Trophoblast cell (in vitro differentiated cells and primary cell): ENCODE data around the gene DLGAP4.
A peak's percentile ranks its signal among the peaks of the same experiment; 100 is the strongest.
"Not testable (repeated sequence)": the region's sequence is repeated elsewhere in the genome, so short reads cannot be mapped to it uniquely, and the experiment has no call there.

Experiments
- DNase-seq, 2 donors: peaks; one replicate each; pipeline ENCODE4 v3.0.0-alpha.2; 2016
- H2AFZ ChIP-seq: 2 replicates; pipeline ENCODE4 v1.6.1; 2013; ENCODE audit warnings: low read length, moderate library complexity, mild to moderate bottlenecking; ENCODE audit not compliant: insufficient read depth, poor library complexity
- H2AK5ac ChIP-seq: 2 replicates; pipeline ENCODE4 v1.6.1; 2013; ENCODE audit warnings: mild to moderate bottlenecking, low read length
- H2BK120ac ChIP-seq: 2 replicates; pipeline ENCODE4 v1.6.1; 2013; ENCODE audit warnings: low read length, mild to moderate bottlenecking, moderate library complexity; ENCODE audit not compliant: insufficient read depth, poor library complexity
- H2BK12ac ChIP-seq: 2 replicates; pipeline ENCODE4 v1.6.1; 2013; ENCODE audit warnings: mild to moderate bottlenecking, low read length, moderate library complexity
- H2BK5ac ChIP-seq: 2 replicates; pipeline ENCODE4 v1.6.1; 2013; ENCODE audit warnings: low read length, low read depth, moderate library complexity, mild to moderate bottlenecking; ENCODE audit not compliant: poor library complexity
- H3K14ac ChIP-seq: 2 replicates; pipeline ENCODE4 v1.6.1; 2013; ENCODE audit warnings: mild to moderate bottlenecking, low read length
- H3K18ac ChIP-seq: 2 replicates; pipeline ENCODE4 v1.6.1; 2013; ENCODE audit warnings: mild to moderate bottlenecking, low read length
- H3K23ac ChIP-seq: 2 replicates; pipeline ENCODE4 v1.6.1; 2013; ENCODE audit warnings: low read length
- H3K27ac ChIP-seq: 2 replicates; pipeline ENCODE4 v1.5.1; 2013; ENCODE audit warnings: low read depth, mild to moderate bottlenecking, inconsistent platforms, low read length, moderate library complexity
- H3K27me3 ChIP-seq: 2 replicates; pipeline ENCODE4 v1.6.1; 2013; ENCODE audit warnings: inconsistent platforms, mild to moderate bottlenecking, low read length, moderate library complexity; ENCODE audit not compliant: insufficient read depth
- H3K36me3 ChIP-seq, 2 experiments: 1 replicate in 1 of 2; 2 replicates in 1 of 2; pipeline ENCODE4 v1.6.1; 2013; ENCODE audit warnings: low read length in 2 of 2, mild to moderate bottlenecking in 2 of 2, moderate library complexity in 1 of 2; ENCODE audit not compliant: insufficient read depth in 2 of 2, control insufficient read depth in 1 of 2
- H3K4ac ChIP-seq: 2 replicates; pipeline ENCODE4 v1.6.1; 2013; ENCODE audit warnings: low read depth, mild to moderate bottlenecking, low read length, moderate library complexity
- H3K4me1 ChIP-seq, 2 experiments: 1 replicate in 1 of 2; 2 replicates in 1 of 2; pipeline ENCODE4 v1.6.1; 2013; ENCODE audit warnings: low read length in 2 of 2, mild to moderate bottlenecking in 2 of 2, moderate library complexity in 1 of 2; ENCODE audit not compliant: insufficient read depth in 2 of 2, control insufficient read depth in 1 of 2
- H3K4me2 ChIP-seq: 2 replicates; pipeline ENCODE4 v1.6.1; 2013; ENCODE audit warnings: inconsistent platforms, mild to moderate bottlenecking, low read length, moderate library complexity
- H3K4me3 ChIP-seq: 2 replicates; pipeline ENCODE4 v1.5.1; 2013; ENCODE audit warnings: mild to moderate bottlenecking, low read depth, low read length, inconsistent platforms
- H3K79me1 ChIP-seq: one replicate; pipeline ENCODE4 v1.6.1; 2013; ENCODE audit warnings: low read length
- H3K79me2 ChIP-seq: 2 replicates; pipeline ENCODE4 v1.6.1; 2013; ENCODE audit warnings: low read length, mild to moderate bottlenecking; ENCODE audit not compliant: control insufficient read depth, insufficient read depth, poor library complexity
- H3K9ac ChIP-seq: 2 replicates; pipeline ENCODE4 v1.6.1; 2013; ENCODE audit warnings: mild to moderate bottlenecking, low read length
- H3K9me3 ChIP-seq: 2 replicates; pipeline ENCODE4 v1.6.1; 2013; ENCODE audit warnings: low read depth, mild to moderate bottlenecking, control low read depth, inconsistent platforms, low read length; ENCODE audit not compliant: insufficient read depth
- H4K12ac ChIP-seq: 2 replicates; pipeline ENCODE4 v1.6.1; 2013; ENCODE audit warnings: low read depth, mild to moderate bottlenecking, low read length, moderate library complexity
- H4K8ac ChIP-seq: 2 replicates; pipeline ENCODE4 v1.6.1; 2013; ENCODE audit warnings: low read depth, mild to moderate bottlenecking, low read length, moderate library complexity
- H4K91ac ChIP-seq: one replicate; pipeline ENCODE4 v1.6.1; 2013; ENCODE audit warnings: low read depth, mild to moderate bottlenecking, low read length, moderate library complexity
- WGBS: extraction: QIAGEN DNeasy Blood & Tissue Kit; methylation state at CpG from one replicate; pipeline ENCODE4 v1.1.7; 2013; ENCODE audit warnings: missing lambda C conversion rate; ENCODE audit not compliant: insufficient read length, insufficient coverage; ENCODE audit errors: extremely low coverage; 5-methylcytosine and 5-hydroxymethylcytosine counted together

The DLGAP4 gene

GRCh38 chr20:36563374-36563773 lies 257.2 kb downstream of the DLGAP4 start:
- Histone ChIP-seq H3K14ac (no peak overlapping the region), H3K4me1 (no peaks in the 10 kb centered on the region), H2AFZ (no peak overlapping the region), H3K4me3 (no peak overlapping the region), H2BK12ac (no peak overlapping the region), H3K4ac (no peak overlapping the region), H3K23ac (no peak overlapping the region), H2BK5ac (no peak overlapping the region), H3K9ac (no peak overlapping the region), H3K4me2 (no peak overlapping the region), H2AK5ac (no peak overlapping the region), H3K27me3 (no peaks in the 10 kb centered on the region), H4K91ac (no peak overlapping the region), H3K79me1 (no peaks in the 10 kb centered on the region), H4K8ac (no peak overlapping the region), H3K36me3 (no peaks in the 10 kb centered on the region), H2BK120ac (no peak overlapping the region), H3K27ac (no peak overlapping the region), H3K79me2 (no peaks in the 10 kb centered on the region), H3K9me3 (peaks cover 3% of the 10 kb centered on the region), H4K12ac (no peak overlapping the region), H3K18ac (no peak overlapping the region)
- no peak for DNase-seq
- no CpG with 5 or more reads among the region's 1 CpG for WGBS

GRCh38 chr20:36564078-36564725 lies 258.1 kb downstream of the DLGAP4 start:
- H3K23ac ChIP-seq, H3K18ac ChIP-seq, H3K9me3 ChIP-seq, H2BK120ac ChIP-seq, DNase-seq, H3K9ac ChIP-seq, H3K79me2 ChIP-seq, H2AFZ ChIP-seq, H2BK12ac ChIP-seq, H2AK5ac ChIP-seq, H3K36me3 ChIP-seq, H4K12ac ChIP-seq, H4K8ac ChIP-seq, H3K14ac ChIP-seq, H3K4me3 ChIP-seq, H3K79me1 ChIP-seq, H3K4me1 ChIP-seq, H3K4ac ChIP-seq, H3K4me2 ChIP-seq, H3K27me3 ChIP-seq, H3K27ac ChIP-seq, H4K91ac ChIP-seq, H2BK5ac ChIP-seq: not testable (repeated sequence)
- no CpG with 5 or more reads among the region's 13 CpGs for WGBS

GRCh38 chr20:36564726-36565121 lies 258.6 kb downstream of the DLGAP4 start:
- H3K23ac ChIP-seq, H3K27ac ChIP-seq, H4K91ac ChIP-seq, H3K79me1 ChIP-seq, H3K79me2 ChIP-seq, H3K4ac ChIP-seq, H2BK5ac ChIP-seq, H3K36me3 ChIP-seq, H4K12ac ChIP-seq, H3K14ac ChIP-seq, H3K4me1 ChIP-seq, H3K9me3 ChIP-seq, H3K27me3 ChIP-seq, H2BK12ac ChIP-seq, H2AK5ac ChIP-seq, H3K9ac ChIP-seq, H2BK120ac ChIP-seq, DNase-seq, H4K8ac ChIP-seq, H3K18ac ChIP-seq, H3K4me2 ChIP-seq, H2AFZ ChIP-seq: not testable (repeated sequence)
- H3K4me3 ChIP-seq: peak overlapping the region; percentile 32
- no CpG with 5 or more reads among the region's 6 CpGs for WGBS

GRCh38 chr20:36565520-36565919 lies 259.4 kb downstream of the DLGAP4 start:
- no peak overlapping the region for H4K91ac ChIP-seq
- no peak overlapping the region for H2BK120ac ChIP-seq
- H4K8ac ChIP-seq: no peak overlapping the region
- peaks cover 0 to 4% of the 10 kb centered on the region in 2 experiments for H3K4me1 ChIP-seq
- no peak overlapping the region for H3K27ac ChIP-seq
- H3K23ac ChIP-seq: no peak overlapping the region
- H3K18ac ChIP-seq: no peak overlapping the region
- H3K4me3 ChIP-seq: no peak overlapping the region
- no peaks in the 10 kb centered on the region for H3K79me1 ChIP-seq
- H3K14ac ChIP-seq: no peak overlapping the region
- H3K4ac ChIP-seq: no peak overlapping the region
- H2BK5ac ChIP-seq: no peak overlapping the region
- H3K36me3 ChIP-seq: no peaks in the 10 kb centered on the region
- no peaks in the 10 kb centered on the region for H3K27me3 ChIP-seq
- no CpG with 5 or more reads among the region's 3 CpGs for WGBS
- no peak overlapping the region for H2BK12ac ChIP-seq
- no peak overlapping the region for H3K9ac ChIP-seq
- DNase-seq: no peak
- H2AK5ac ChIP-seq: no peak overlapping the region
- no peak overlapping the region for H3K4me2 ChIP-seq
- no peak overlapping the region for H2AFZ ChIP-seq
- no peaks in the 10 kb centered on the region for H3K79me2 ChIP-seq
- H4K12ac ChIP-seq: no peak overlapping the region
- peaks cover 3% of the 10 kb centered on the region for H3K9me3 ChIP-seq
